GM12892 (cell line): ENCODE measurements around the gene HMX2. TPM values are rescaled to one million over a fixed set of nuclear protein-coding genes. Genes with fewer than 3 reads are reported as not detected.

Experiments used
- DNase-seq: peaks from one replicate; pipeline ENCODE4 v3.0.0; 2011; ENCODE audit not compliant: insufficient read length
- FAIRE-seq: peaks from 2 replicates; lab custom pipeline; 2011; peaks lifted over from hg19 to GRCh38; lab: Jason Lieb, UNC
- POLR2A ChIP-seq: IDR thresholded peaks from 2 replicates; pipeline ENCODE4 v1.6.1; 2011; ENCODE audit warnings: low read depth, low read length, control low read depth
- POLR2AphosphoS5 ChIP-seq: IDR thresholded peaks from 2 replicates; pipeline ENCODE4 v1.6.1; 2011; ENCODE audit warnings: low read depth, low read length, control low read depth
- TAF1 ChIP-seq: IDR thresholded peaks from 2 replicates; pipeline ENCODE4 v1.6.1; 2011; ENCODE audit warnings: low read depth, mild to moderate bottlenecking, control low read depth, low read length, borderline replicate concordance
- polyA plus RNA-seq: library from polyadenylated mRNA; unstranded; fragments of >200 nt; gene quantifications from one replicate; pipeline ENCODE4 v1.2.1, GENCODE V29; 2012; ENCODE audit warnings: missing spikeins, inconsistent platforms; ENCODE audit not compliant: missing spikeins

HMX2 gene, protein sequence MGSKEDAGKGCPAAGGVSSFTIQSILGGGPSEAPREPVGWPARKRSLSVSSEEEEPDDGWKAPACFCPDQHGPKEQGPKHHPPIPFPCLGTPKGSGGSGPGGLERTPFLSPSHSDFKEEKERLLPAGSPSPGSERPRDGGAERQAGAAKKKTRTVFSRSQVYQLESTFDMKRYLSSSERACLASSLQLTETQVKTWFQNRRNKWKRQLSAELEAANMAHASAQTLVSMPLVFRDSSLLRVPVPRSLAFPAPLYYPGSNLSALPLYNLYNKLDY
- 3.0 TPM for polyA plus RNA-seq

DNA sequence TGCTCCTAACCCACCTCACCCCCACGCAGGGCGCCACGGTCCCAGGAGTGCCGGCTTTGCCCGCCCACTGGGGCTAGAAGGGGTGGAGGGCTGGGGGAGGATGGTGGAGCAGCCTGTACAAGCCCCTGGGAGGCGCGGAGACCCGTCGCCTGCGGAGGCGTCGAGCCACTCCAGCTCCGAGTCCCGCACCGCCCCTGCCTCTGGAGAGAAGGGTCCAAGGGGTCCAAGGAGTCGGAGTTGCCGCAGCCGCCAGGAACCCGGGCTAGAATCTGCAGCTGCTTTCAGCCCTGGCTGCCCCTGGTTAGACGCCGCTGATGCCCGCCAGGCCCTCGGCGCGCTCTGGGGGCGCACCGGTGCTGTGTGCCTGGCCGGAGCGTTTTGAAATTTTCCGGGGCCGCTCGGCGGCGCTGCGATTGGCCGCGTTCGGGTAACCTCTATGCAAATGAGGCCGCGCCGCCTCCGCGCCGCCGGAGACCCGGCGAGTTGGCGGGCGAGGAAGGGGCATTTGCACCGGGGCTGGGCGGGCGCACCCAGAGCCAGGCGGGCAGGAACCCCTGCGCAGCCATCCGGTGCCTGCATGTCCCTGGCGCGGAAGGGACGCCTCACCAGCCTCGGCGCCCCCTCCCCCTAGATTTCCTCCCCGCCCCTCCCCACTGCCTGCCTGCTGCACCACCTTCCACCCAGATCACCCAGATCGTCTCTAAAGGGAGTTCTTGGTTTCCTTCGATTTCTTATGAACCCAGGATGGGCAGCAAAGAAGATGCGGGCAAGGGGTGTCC, at the start of gene HMX2:
HMX2 (plus strand) TSS at position 502 of the 779 bp plus-strand sequence; CDS start at position 745, 243 bp downstream.
- FAIRE-seq (peak; percentile 89), DNase-seq (peak; percentile 64)
- TF ChIP-seq POLR2A (peak; percentile 2; the same call in 1 of the 2 replicates), POLR2AphosphoS5 (no peak), TAF1 (no peak)

DNA sequence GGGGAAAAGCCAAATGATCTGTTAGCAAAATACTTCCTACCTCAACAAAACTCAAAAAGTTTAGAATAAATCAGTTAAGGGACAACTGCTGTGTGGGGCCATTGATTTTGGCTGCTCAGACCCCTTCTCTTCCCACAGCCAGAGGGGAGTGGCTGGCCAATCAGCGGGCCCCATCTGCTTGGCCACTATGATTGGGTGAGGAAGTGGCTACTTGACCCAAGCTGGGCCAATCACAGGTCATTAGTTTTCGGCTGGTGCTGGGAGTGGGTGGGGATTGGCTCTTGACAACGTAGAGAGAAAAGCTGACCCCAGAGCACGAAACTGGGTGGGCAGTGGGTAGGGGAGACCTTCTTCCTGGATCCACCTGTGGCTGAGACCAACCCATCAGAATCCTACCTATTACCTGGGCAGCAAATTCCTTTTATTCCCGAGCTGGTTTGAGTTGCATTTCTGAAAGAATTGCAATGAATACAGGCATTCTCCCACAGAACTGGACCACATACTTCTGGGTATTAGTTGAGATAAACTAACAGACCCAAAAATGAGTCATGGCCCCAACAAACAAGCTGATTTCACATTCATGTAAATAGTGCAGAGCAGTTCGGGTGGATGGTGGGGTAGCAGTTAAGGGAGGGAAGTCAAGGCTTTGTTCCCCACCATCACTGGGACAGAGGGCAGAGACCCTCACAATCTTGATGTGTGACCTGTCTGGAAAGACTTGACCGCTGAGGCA, 47.7 kb upstream of the HMX2 start:
- FAIRE-seq (no peak), DNase-seq (no peak)
- TF ChIP-seq POLR2AphosphoS5 (no peak), TAF1 (no peak), POLR2A (no peak)

DNA sequence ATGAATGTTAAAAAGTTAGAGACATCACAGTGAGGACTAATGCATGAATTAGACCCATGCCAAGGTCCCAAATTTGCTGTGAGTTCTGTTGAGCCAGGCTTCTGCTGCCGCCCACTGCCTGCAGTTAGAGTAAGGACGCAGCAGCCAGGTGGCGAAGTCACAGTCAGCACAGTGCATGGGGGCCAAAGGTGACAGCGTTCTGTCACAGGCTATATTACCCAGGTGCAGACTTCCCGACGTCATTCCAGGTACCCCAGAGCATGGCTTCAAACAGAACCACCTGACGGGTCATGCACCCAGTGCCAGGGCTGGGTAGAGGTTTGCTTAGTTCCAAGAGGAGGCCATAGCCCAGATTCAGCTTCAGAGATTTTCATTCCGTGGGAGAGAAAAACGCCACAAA, 46.1 kb upstream of the HMX2 start:
- DNase-seq (no peak), FAIRE-seq (no peak)
- TF ChIP-seq POLR2AphosphoS5 (no peak), POLR2A (no peak), TAF1 (no peak)

DNA sequence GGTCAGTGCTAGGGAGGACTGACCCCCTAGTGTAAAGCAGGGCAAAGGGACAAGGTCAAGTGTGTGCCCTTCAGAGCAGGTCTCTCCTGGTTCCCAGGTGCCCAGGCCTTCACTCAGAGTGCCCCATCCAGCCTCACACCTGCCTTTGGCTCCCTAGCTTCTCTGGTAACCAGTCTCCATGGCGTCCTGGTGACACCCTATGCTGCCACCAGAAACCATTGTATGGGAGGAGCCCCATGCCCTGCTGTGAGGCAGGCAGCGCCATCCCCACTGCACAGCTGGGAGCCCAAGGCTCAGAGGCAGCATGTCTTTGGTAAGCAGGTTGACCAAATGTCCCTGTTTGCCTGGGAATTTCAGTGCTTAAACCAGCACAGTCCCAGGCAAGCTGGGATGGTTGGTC, 45.3 kb upstream of the HMX2 start:
- TF ChIP-seq POLR2AphosphoS5: no peak
- TF ChIP-seq POLR2A: no peak
- TF ChIP-seq TAF1: no peak
- no peak for FAIRE-seq
- DNase-seq: no peak

DNA sequence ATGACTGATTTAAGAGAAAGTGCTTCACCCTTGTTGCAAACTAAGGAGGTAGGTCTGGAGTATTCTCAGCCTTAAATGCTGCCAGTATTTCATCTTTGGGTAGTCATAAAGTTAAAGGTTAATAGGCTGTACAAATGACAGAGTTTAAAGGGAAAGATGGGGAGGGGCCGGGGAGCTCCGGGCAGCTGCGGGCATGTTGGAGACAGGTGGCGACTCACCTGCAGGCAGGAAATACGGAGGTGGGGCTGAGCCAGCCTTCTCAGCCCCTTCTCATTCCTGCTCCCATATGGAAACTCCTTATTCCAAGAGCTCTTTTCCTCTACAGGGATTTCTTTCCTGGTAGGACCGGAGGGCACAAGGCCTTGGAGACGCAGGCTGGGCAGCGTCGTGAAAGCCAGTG, 44.0 kb upstream of the HMX2 start:
- DNase-seq (no peak), FAIRE-seq (no peak)
- TF ChIP-seq TAF1 (no peak), POLR2A (no peak), POLR2AphosphoS5 (no peak)

DNA sequence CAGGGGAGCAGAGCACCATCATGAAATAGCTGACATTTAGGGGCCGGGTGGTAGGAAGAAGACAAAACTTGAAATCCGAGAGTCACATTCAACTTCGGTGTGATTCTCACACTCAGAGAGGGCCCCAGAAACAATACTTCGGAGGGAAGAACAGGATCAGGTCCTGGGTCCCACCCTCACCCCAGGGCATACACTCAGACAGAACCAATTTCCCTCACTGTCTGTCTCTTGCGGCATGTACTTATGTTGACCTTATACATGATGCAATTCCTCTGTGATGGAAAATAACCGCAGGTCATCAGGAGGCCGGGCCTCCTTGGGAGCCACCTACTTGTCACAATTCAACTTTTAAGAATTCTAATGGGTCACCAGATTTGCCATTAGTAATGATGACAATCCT, 38.5 kb upstream of the HMX2 start:
- DNase-seq (no peak), FAIRE-seq (no peak)
- TF ChIP-seq TAF1: no peak
- no peak for TF ChIP-seq POLR2A
- no peak for TF ChIP-seq POLR2AphosphoS5

DNA sequence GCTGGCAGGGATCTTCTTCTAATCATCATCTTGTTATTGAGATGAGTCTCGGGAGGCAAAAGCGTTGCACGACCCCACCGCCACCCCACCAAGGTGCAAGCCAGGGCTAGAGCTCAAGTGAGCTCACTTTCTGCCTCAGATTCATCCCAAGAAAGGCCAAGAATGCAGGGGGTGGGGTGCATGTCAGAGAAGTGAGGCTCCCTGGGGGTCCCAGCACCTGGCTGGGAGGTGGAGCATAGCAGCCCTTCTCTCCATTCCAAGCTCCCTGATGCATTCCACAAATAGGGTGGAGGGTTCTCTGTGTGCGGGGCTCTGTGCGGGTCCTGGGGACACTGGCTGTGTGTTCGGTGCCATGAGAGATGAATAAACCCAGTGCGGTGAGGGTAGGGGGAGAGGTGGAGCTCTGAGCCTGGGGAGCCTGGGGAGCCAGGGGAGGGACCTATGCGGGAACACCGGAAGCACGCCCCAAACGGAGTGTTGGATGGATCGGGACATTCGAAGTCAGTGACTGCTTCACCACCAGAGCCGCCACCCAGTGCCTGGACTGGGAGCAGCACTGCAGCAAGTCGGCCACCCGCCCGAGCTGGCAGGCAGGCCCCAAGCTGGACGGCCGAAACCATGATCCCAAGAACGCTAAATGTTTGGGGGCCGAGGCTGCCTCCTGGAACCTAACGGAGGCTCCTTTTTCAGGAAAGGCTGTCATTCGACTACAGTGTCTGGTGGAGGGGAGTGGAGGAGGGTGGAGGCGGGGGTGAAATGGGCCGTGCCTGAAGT, 30.1 kb upstream of the HMX2 start:
- no peak for FAIRE-seq
- DNase-seq: no peak
- TF ChIP-seq TAF1: no peak
- no peak for TF ChIP-seq POLR2A
- TF ChIP-seq POLR2AphosphoS5: no peak

DNA sequence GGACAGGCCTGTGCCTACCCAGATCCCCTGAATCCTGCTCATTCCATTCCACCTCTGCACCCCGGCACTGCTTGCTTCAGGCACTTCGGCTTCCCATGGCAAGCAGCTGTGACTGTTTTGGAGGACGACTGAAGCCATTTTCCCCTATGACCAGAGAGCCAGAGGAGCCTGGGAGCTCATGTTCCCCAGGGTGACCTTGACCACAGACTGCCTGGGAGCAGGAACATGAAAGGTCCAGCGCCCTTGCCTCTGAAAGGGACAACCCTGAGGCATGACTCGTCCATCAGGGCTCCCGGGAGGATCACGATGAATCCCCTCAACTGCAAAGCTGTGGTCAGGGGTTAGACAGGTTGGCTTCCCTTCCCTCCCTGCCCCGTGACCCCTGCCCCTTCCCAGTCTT, 28.9 kb upstream of the HMX2 start:
- TF ChIP-seq POLR2A (no peak), POLR2AphosphoS5 (no peak)
- FAIRE-seq: no peak
- no peak for DNase-seq

DNA sequence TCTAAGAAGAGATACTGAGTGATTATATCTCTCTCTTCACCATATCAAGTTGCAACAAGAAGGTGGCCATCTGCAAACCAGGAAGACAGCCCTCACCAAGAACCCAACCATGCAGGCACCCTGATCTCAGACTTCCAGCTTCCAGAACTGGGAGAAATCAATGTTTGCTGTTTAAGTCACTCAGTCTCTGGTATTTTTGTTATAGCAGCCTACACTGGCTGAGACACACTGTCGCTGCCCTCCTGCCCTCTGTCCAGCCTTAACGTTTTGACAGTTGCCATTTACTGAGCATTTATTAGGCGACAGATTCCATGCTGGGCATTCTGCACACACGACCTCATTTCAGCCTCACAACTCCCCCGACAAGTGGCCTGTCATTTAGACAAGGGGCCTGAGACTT, 21.7 kb upstream of the HMX2 start:
- FAIRE-seq (no peak), DNase-seq (no peak)
- TF ChIP-seq TAF1 (no peak), POLR2AphosphoS5 (no peak), POLR2A (no peak)

DNA sequence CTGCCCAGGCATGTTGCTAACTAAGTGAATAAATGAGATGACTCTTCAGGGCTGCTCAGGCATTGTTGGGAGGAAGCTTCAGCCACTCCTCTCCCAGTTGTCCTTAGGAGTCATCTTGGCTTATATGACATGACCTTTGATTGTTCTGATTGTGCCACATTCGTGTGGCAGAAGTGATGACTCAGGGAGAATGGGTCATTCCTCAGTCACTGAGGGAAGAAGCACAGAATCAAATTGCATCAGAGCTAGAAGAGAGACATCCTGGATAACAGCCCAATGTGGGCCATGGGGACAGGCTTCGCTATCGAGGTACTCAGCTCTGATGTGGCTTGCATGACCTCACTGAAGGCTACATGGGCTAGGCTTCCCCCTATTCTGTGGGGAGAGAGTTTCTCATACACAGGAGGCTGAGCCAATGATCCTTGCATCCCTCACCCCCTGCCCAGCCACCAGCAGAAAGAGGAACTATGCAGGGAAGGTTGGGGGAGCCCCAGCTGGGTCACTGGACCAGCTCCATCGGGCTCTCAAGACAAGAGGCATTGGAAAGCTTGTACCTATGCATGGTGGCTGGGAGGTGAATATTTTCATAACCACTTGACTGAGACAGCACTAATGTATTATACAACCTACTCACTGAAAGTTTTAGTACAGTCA, 18.2 kb upstream of the HMX2 start:
- TF ChIP-seq TAF1 (no peak), POLR2A (no peak), POLR2AphosphoS5 (no peak)
- no peak for DNase-seq
- no peak for FAIRE-seq

DNA sequence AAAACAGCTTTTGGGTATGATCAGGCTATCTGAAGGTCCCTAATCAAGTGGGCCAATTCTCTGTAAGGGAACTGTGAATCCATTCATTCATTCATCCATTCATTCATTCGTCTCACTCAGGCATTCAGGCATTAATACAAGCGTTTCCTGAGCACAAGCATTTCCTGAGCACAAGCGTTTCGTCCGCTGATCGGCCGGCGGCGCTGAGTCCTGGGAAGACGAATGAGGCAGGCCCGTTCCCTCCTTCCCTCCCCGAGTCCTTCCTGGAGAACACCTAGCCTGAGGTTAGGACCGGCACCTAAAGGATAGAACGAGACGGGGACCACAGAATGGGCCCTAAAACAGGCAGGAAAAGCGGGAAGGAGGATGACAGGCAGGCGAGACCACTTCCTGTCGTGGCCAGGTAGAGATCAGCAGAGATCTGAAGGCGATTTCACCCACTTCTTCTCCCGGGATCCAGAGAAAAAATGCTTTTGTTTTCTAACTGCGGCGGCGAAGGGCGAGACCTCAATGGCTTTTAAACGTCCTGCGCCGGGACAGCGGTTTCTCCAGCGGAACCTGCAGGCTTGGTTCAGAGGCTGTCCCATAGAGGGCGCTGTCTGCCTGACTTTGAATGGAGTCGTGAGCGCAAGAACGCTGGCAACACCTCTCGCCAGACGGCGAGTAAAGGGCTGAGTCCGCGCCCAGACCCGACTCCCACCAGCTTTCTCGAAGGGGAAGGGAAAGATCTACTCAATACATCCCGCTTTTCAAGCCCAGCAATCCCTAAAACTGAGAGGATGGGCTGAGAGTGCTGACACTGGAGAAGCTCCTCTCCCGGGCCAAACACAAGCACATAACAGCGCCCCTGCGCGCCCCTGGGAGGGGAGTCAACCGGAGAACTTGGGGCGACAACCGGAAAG, 15.1 kb upstream of the HMX2 start:
- TF ChIP-seq POLR2A: no peak
- TF ChIP-seq POLR2AphosphoS5: no peak
- no peak for TF ChIP-seq TAF1
- FAIRE-seq (peak; percentile 98), DNase-seq (peak; percentile 80)
